H9 (cell line): ENCODE measurements around the gene MOB3A. TPM values are rescaled to one million over a fixed set of nuclear protein-coding genes. Genes with fewer than 3 reads are reported as not detected.
"Not testable (repeated sequence)": the region's sequence is repeated elsewhere in the genome, so short reads cannot be mapped to it uniquely, and the experiment has no call there.

Experiments
- DNase-seq: peaks from one replicate; pipeline ENCODE4 v3.0.0-alpha.2; 2017
- H2AFZ ChIP-seq: one replicate; pipeline ENCODE4 v1.6.1; 2013; ENCODE audit warnings: mild to moderate bottlenecking, low read length, control low read depth, moderate library complexity
- H2AK5ac ChIP-seq: 2 replicates; pipeline ENCODE4 v1.6.1; 2013; ENCODE audit warnings: low read length, control low read depth, mixed read lengths; ENCODE audit not compliant: insufficient read length
- H2BK120ac ChIP-seq: one replicate; pipeline ENCODE4 v1.6.1; 2013; ENCODE audit warnings: low read depth, mild to moderate bottlenecking, low read length, control low read depth, inconsistent platforms; ENCODE audit not compliant: poor library complexity, severe bottlenecking
- H2BK12ac ChIP-seq: 2 replicates; pipeline ENCODE4 v1.6.1; 2013; ENCODE audit warnings: low read length, control low read depth, mixed read lengths, low read depth; ENCODE audit not compliant: insufficient read length
- H2BK15ac ChIP-seq: 2 replicates; pipeline ENCODE4 v1.6.1; 2013; ENCODE audit warnings: low read depth, low read length, control low read depth
- H2BK20ac ChIP-seq: one replicate; pipeline ENCODE4 v1.6.1; 2013; ENCODE audit warnings: low read depth, mild to moderate bottlenecking, low read length, control low read depth, inconsistent platforms; ENCODE audit not compliant: poor library complexity, severe bottlenecking
- H2BK5ac ChIP-seq: 2 replicates; pipeline ENCODE4 v1.6.1; 2013; ENCODE audit warnings: low read length, control low read depth, mixed read lengths; ENCODE audit not compliant: insufficient read length
- H3K14ac ChIP-seq: 2 replicates; pipeline ENCODE4 v1.6.1; 2013; ENCODE audit warnings: low read length, control low read depth; ENCODE audit not compliant: insufficient read depth
- H3K18ac ChIP-seq: 2 replicates; pipeline ENCODE4 v1.6.1; 2013; ENCODE audit warnings: low read depth, mild to moderate bottlenecking, mixed read lengths, low read length, control low read depth; ENCODE audit not compliant: insufficient read length
- H3K23ac ChIP-seq: 2 replicates; pipeline ENCODE4 v1.6.1; 2013; ENCODE audit warnings: low read length, control low read depth, mixed read lengths, low read depth; ENCODE audit not compliant: insufficient read length
- H3K23me2 ChIP-seq: 2 replicates; pipeline ENCODE4 v1.6.1; 2013; ENCODE audit warnings: low read depth, mild to moderate bottlenecking, mixed read lengths, low read length, control low read depth; ENCODE audit not compliant: insufficient read length, poor library complexity, severe bottlenecking
- H3K27ac ChIP-seq: 2 replicates; pipeline ENCODE4 v1.5.1; 2013; ENCODE audit warnings: low read length, control low read depth, mixed read lengths, low read depth; ENCODE audit not compliant: insufficient read length
- H3K27me3 ChIP-seq: 2 replicates; pipeline ENCODE4 v1.6.1; 2013; ENCODE audit warnings: low read length, control low read depth, inconsistent platforms; ENCODE audit not compliant: insufficient read depth
- H3K4ac ChIP-seq: 2 replicates; pipeline ENCODE4 v1.6.1; 2013; ENCODE audit warnings: low read depth, mild to moderate bottlenecking, control low read depth, inconsistent platforms, low read length, moderate library complexity
- H3K4me1 ChIP-seq: 2 replicates; pipeline ENCODE4 v1.6.1; 2013; ENCODE audit warnings: low read length, control low read depth, inconsistent platforms; ENCODE audit not compliant: insufficient read depth
- H3K4me2 ChIP-seq: 2 replicates; pipeline ENCODE4 v1.6.1; 2013; ENCODE audit warnings: low read length, control low read depth, mixed read lengths; ENCODE audit not compliant: insufficient read length, insufficient read depth
- H3K56ac ChIP-seq: 2 replicates; pipeline ENCODE4 v1.6.1; 2013; ENCODE audit warnings: low read depth, mild to moderate bottlenecking, mixed read lengths, low read length, control low read depth; ENCODE audit not compliant: insufficient read length
- H3K79me1 ChIP-seq: 2 replicates; pipeline ENCODE4 v1.6.1; 2013; ENCODE audit warnings: low read depth, mild to moderate bottlenecking, moderate library complexity, low read length, control low read depth, inconsistent platforms; ENCODE audit not compliant: insufficient read depth, poor library complexity, severe bottlenecking
- H3K79me2 ChIP-seq: 2 replicates; pipeline ENCODE4 v1.6.1; 2013; ENCODE audit warnings: low read length, control low read depth, inconsistent platforms; ENCODE audit not compliant: insufficient read depth
- H3K9ac ChIP-seq: 2 replicates; pipeline ENCODE4 v1.6.1; 2013; ENCODE audit warnings: low read length, control low read depth, mixed read lengths; ENCODE audit not compliant: insufficient read length; ENCODE audit errors: extremely low read depth
- H3K9me3 ChIP-seq: one replicate; pipeline ENCODE4 v1.6.1; 2013; ENCODE audit warnings: low read depth, low read length, inconsistent platforms; ENCODE audit not compliant: control insufficient read depth
- H3T11ph ChIP-seq: one replicate; pipeline ENCODE4 v1.6.1; 2013; ENCODE audit warnings: mild to moderate bottlenecking, low read length, control low read depth, inconsistent platforms
- H4K20me1 ChIP-seq: one replicate; pipeline ENCODE4 v1.6.1; 2013; ENCODE audit not compliant: control insufficient read depth, insufficient read length, insufficient read depth
- H4K5ac ChIP-seq: 2 replicates; pipeline ENCODE4 v1.6.1; 2013; ENCODE audit warnings: low read depth, mild to moderate bottlenecking, mixed read lengths, low read length, control low read depth; ENCODE audit not compliant: insufficient read length
- H4K8ac ChIP-seq: replicated peaks from 2 replicates; pipeline ENCODE4 v1.6.1; 2013; ENCODE audit warnings: low read length, control low read depth, mixed read lengths, low read depth; ENCODE audit not compliant: insufficient read length
- H4K91ac ChIP-seq: 2 replicates; pipeline ENCODE4 v1.6.1; 2013; ENCODE audit warnings: low read depth, mild to moderate bottlenecking, moderate library complexity, mixed read lengths, low read length, control low read depth; ENCODE audit not compliant: insufficient read length
- H3K27ac Mint-ChIP-seq, 3 experiments: 2 replicates in 2 of 3; 3 replicates in 1 of 3; pipeline ENCODE4 v1.8.0; 2020 to 2021; ENCODE audit warnings: mixed read lengths in 3 of 3, mild to moderate bottlenecking in 1 of 3, moderate library complexity in 1 of 3
- H3K27me3 Mint-ChIP-seq: 2 replicates; pipeline ENCODE4 v1.8.0; 2021; ENCODE audit warnings: low read depth, mild to moderate bottlenecking, moderate library complexity, mixed read lengths
- H3K36me3 Mint-ChIP-seq, 3 experiments: 2 replicates in 2 of 3; 3 replicates in 1 of 3; pipeline ENCODE4 v1.8.0; 2020 to 2021; ENCODE audit warnings: low read depth in 3 of 3, mixed read lengths in 3 of 3; ENCODE audit not compliant: insufficient read depth in 1 of 3
- H3K4me1 Mint-ChIP-seq, 2 experiments: 2 replicates each; pipeline ENCODE4 v1.8.0; 2020; ENCODE audit warnings: mixed read lengths in 2 of 2
- H3K4me3 Mint-ChIP-seq, 2 experiments: 2 replicates in 1 of 2; 3 replicates in 1 of 2; pipeline ENCODE4 v1.8.0; 2020 to 2021; ENCODE audit warnings: mild to moderate bottlenecking in 2 of 2, mixed read lengths in 2 of 2, moderate library complexity in 1 of 2
- H3K9me3 Mint-ChIP-seq, 2 experiments: 2 replicates in 1 of 2; 3 replicates in 1 of 2; pipeline ENCODE4 v1.8.0; 2020; ENCODE audit warnings: mild to moderate bottlenecking in 2 of 2, mixed read lengths in 2 of 2, moderate library complexity in 1 of 2
- WGBS: extraction: QIAGEN DNeasy Blood & Tissue Kit; methylation state at CpG from one replicate; pipeline ENCODE4 v1.1.7; 2013; ENCODE audit warnings: missing lambda C conversion rate, low lambda C conversion rate, mixed read lengths; ENCODE audit not compliant: insufficient read length; ENCODE audit errors: extremely low coverage; 5-methylcytosine and 5-hydroxymethylcytosine counted together
- total RNA-seq: library from RNA; stranded (reverse); gene quantifications from 2 replicates; pipeline ENCODE4 v1.2.1, GENCODE V29; 2021
- TF ChIP-seq, protein P1 (sequence below): fragments of 200-600 bp; sonication (generic); conservative IDR thresholded peaks from 3 replicates; pipeline ENCODE4 v1.8.0; 2021; ENCODE audit warnings: antibody characterized with exemption, mild to moderate bottlenecking

MOB3A gene
- total RNA-seq, 1 experiment from 2014 or later = 11.5 TPM

DNA sequence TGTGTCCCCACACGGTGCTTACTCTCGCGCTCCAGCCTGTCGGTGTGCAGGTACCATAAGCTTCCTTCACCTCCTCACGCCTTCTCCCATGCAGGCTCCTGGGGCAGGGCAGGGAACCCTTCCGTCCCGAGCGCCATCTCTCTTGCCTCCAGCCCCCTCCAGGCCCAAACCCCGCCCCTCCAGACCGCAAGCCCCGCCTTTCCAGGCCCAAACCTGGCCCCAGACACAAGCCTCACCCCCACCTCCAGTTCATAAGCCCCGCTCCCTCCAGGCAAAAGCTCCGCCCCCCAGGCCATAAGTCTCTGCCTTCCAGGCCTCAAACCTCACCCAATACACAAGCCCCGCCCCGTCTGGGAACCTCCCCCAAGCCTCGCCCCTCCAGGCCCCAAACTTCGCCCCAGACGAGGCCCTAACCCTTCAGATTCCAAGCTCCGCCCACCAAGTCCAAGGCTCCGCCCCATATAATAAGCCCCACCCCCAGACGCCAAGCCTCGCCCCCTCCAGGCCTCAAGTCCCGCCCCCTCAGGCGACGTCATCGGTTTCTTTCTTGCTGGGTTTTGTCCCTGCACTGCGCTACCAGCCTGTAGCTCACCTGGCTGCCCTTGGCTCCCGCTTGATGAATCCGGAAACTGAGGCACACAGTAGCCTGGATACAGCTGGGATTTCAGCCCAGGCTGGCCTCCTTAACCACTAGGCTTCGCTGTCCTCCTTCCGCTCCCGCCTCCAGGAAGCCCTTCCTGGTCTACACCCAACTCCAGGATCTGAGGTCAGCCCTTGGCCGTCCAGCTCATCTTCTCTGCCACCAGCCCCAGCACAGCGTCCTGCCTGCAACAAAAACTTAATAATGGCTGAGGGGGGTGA, 61.2 kb downstream of the MOB3A start:
- Histone ChIP-seq H3K4me2 (no peak overlapping the region), H3K56ac (no peak overlapping the region), H2BK20ac (no peak overlapping the region), H2BK5ac (no peak overlapping the region), H4K8ac (no peak overlapping the region), H3K14ac (no peak overlapping the region; the same call in 1 of the 2 replicates), H4K91ac (no peak overlapping the region), H3K79me2 (no peaks in the 10 kb centered on the region), H3K27me3 (no peaks in the 10 kb centered on the region), H2BK120ac (no peak overlapping the region), H3K23me2 (no peaks in the 10 kb centered on the region), H3K27ac (peak overlapping the region; percentile 3), H3K9me3 (no peaks in the 10 kb centered on the region), H3K79me1 (no peaks in the 10 kb centered on the region), H3K9ac (no peak overlapping the region), H2BK15ac (no peak overlapping the region), H4K20me1 (no peaks in the 10 kb centered on the region), H3K4ac (peak overlapping the region; percentile 37), H2AFZ (no peak overlapping the region), H3K18ac (peak overlapping the region; percentile 88), H2AK5ac (no peak overlapping the region), H3K4me1 (no peaks in the 10 kb centered on the region; the same call in 1 of the 2 replicates), H3T11ph (no peak overlapping the region), H4K5ac (no peak overlapping the region), H2BK12ac (no peak overlapping the region), H3K23ac (no peak overlapping the region)
- Mint-ChIP-seq H3K4me1 (peaks cover 9 to 29% of the 10 kb centered on the region in 2 experiments), H3K9me3 (peaks cover 6 to 13% of the 10 kb centered on the region in 2 experiments; a peak in 4 of 5 replicates), H3K27ac (peak overlapping the region in 2 of 3 experiments; percentile 57 to 97; a peak in 4 of 7 replicates), H3K4me3 (peak overlapping the region; percentile 8 to 60; a peak in 3 of 5 replicates), H3K27me3 (no peaks in the 10 kb centered on the region; the same call in 1 of the 2 replicates), H3K36me3 (peaks cover 0 to 15% (median 11%) of the 10 kb centered on the region in 3 experiments; a peak in 4 of 7 replicates)
- TF ChIP-seq, protein P1, sequence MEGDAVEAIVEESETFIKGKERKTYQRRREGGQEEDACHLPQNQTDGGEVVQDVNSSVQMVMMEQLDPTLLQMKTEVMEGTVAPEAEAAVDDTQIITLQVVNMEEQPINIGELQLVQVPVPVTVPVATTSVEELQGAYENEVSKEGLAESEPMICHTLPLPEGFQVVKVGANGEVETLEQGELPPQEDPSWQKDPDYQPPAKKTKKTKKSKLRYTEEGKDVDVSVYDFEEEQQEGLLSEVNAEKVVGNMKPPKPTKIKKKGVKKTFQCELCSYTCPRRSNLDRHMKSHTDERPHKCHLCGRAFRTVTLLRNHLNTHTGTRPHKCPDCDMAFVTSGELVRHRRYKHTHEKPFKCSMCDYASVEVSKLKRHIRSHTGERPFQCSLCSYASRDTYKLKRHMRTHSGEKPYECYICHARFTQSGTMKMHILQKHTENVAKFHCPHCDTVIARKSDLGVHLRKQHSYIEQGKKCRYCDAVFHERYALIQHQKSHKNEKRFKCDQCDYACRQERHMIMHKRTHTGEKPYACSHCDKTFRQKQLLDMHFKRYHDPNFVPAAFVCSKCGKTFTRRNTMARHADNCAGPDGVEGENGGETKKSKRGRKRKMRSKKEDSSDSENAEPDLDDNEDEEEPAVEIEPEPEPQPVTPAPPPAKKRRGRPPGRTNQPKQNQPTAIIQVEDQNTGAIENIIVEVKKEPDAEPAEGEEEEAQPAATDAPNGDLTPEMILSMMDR = no peak
- no CpG with 5 or more reads among the region's 34 CpGs for whole genome bisulfite sequencing
- peak; percentile 98 for DNase-seq

DNA sequence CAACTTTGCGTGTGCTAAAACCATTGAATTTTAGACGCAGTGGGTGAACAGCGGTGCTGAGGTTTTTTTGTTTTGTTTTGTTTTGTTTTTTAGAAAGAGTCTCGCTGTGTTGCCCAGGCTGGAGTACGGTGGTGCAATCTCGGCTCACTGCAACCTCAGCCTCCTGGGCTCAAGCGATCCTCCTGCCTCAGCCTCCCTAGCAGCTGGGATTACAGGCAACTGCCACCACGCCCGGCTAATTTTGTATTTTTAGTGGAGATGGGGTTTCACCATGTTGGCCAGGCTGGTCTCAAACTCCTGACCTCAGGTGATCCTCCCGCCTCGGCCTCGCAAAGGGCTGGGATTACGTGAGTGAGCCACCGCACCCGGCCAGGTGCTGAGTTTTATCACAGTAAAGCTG, 61.9 kb downstream of the MOB3A start:
- H3K4me3 Mint-ChIP-seq, H3K27ac ChIP-seq, H3K9ac ChIP-seq, H3K23me2 ChIP-seq, H4K91ac ChIP-seq, DNase-seq, H2BK15ac ChIP-seq, H3K27me3 Mint-ChIP-seq, H4K20me1 ChIP-seq, H3K27me3 ChIP-seq, H3K4ac ChIP-seq, H2AK5ac ChIP-seq, H3K56ac ChIP-seq, H4K5ac ChIP-seq, H3K23ac ChIP-seq, H3K79me1 ChIP-seq, H3K27ac Mint-ChIP-seq, H2BK12ac ChIP-seq, H2BK5ac ChIP-seq, H2BK120ac ChIP-seq, H3K14ac ChIP-seq, H4K8ac ChIP-seq, H2BK20ac ChIP-seq, H3T11ph ChIP-seq, H3K79me2 ChIP-seq, H3K4me1 ChIP-seq, H3K18ac ChIP-seq, H2AFZ ChIP-seq, H3K4me2 ChIP-seq, H3K9me3 ChIP-seq: not testable (repeated sequence)
- Mint-ChIP-seq H3K9me3 (peaks cover 6 to 13% of the 10 kb centered on the region in 2 experiments; a peak in 4 of 5 replicates), H3K36me3 (peaks cover 0 to 12% (median 7%) of the 10 kb centered on the region in 3 experiments; a peak in 4 of 7 replicates), H3K4me1 (peaks cover 9 to 29% of the 10 kb centered on the region in 2 experiments)
- no CpG with 5 or more reads among the region's 15 CpGs for WGBS
